HCEC 1CT (cell line): ENCODE data around the gene UPK1B.

ENCODE experiments used
- DNase-seq: peaks from one replicate; pipeline ENCODE4 v3.0.0-alpha.2; 2017

Gene UPK1B

DNA sequence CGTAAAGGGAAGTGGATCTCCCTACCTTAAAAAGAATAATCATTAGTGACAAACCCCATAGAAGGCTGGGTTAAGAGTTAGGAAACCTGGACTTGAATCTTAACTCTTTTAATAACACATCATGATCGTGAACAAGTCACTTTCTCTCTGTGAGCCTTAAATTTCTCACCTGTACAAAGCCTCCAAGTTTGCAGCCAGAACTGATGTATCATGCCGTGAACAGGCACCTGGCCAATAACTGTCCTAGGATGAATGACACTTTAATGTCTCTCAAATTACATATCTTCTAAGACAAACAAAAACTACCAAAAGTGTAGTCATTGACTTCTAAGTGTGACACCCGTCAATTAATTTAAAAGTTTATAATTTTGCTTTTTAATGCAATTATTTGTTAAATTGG lies 3.9 kb downstream of the UPK1B start:
- no peak for DNase-seq

GRCh38 chr3:119181765-119182164 lies 8.4 kb downstream of the UPK1B start:
- DNase-seq: peak; percentile 18

GRCh38 chr3:119184111-119184510 lies 10.7 kb downstream of the UPK1B start:
- no peak for DNase-seq

DNA sequence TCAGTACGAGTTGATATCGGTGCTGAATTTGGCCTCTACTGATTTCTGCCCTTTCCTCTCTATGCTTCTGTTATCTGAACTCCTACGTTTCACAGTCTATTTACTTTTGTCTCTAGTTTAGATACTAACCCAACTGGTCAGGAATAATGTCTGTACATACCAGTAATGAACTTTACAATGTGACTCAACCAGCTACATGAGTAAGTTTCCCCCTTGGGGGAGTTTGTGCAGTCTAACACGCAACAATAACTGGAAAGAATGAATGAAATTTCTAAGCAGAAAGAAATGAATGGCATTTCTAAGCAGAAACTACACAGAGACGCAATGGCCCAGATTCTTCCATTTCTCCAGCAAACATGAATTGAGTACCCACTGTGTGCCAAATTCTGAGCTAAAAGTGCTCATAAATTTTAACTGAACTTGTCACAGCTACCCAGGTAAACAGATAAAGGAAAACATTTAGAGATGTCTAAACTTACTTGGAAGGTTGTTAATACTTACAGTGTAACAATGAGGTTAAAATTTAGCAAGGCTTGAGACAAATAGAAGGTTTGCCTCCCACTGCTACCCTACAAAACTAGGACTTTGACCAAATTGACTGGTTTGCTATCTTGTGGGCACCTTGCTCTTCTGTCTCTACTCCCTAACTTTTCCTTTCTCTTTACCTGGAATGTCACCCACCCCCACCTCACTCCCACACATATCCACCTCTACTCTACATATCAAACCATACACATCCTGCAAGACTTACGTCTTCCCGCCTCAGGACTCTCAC lies 11.6 kb downstream of the UPK1B start:
- peak; percentile 79 for DNase-seq

DNA sequence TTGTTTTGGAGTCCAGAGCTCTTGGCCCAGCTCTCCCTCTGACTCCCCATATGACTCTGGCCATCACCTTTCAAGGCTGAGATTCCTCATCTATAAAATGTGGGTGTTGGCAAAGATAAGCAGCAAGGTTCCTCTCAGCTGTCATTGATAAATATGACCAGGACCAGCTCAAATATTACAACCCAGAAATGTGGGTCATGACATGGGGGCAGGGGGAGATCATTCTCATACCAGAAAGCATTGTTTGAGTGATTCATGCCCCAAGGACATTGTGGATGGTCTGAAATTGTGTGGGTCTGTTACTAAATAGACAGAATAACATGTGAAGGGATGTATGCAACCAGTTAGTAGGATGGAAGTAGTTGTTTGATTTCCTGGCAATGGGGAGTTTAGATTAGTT lies 13.9 kb downstream of the UPK1B start:
- DNase-seq: no peak

GRCh38 chr3:119191800-119192199 lies 18.4 kb downstream of the UPK1B start:
- DNase-seq: no peak

DNA sequence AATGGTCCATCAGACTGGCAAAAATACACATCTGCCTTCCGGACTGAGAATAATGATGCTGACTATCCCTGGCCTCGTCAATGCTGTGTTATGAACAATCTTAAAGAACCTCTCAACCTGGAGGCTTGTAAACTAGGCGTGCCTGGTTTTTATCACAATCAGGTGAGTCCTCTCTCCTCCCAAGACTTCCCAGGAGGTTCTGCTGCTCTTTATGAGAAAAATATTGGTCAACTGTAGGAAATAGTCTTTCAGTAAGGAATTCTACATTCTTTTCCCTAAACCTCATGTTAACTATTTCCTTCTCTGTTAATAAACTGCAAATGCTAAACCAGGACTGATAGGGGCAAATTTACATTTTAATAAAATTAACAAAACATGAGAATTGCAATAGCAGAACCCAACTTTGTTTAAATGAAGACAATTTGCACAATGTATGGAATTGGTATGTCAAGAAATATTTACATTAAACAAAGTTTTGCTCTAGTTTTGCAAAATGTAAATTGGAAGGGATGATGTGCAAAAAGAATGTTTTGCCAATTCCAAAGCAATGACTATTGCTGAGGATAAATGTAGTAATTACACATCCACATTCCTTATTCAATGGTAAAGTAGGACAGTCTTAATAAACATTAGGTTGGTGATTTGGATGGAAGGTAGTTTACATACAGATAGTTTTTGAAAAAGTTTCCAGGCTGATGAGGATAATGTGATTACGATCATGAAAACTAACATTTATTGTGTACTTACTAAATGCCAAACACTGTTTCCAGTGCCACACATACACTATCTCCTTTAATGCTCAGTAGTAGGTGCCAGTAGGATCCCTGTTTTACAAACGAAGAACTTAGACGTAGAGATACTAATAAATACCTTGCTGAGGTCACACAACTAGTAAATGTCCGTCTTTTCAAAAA lies 21.1 kb downstream of the UPK1B start:
- peak; percentile 45 for DNase-seq

- no peak for DNase-seq
These were observed 21.7 kb downstream of the UPK1B start for GRCh38 chr3:119195151-119195476.

GRCh38 chr3:119195911-119196310 lies 22.5 kb downstream of the UPK1B start:
- DNase-seq: no peak

GRCh38 chr3:119205209-119205608 lies 31.8 kb downstream of the UPK1B start:
- DNase-seq: no peak

GRCh38 chr3:119205685-119206084 lies 32.3 kb downstream of the UPK1B start:
- DNase-seq: no peak

GRCh38 chr3:119206611-119207511 lies 33.5 kb downstream of the UPK1B start:
- DNase-seq: no peak

GRCh38 chr3:119207512-119207875 lies 34.1 kb downstream of the UPK1B start:
- no peak for DNase-seq

DNA sequence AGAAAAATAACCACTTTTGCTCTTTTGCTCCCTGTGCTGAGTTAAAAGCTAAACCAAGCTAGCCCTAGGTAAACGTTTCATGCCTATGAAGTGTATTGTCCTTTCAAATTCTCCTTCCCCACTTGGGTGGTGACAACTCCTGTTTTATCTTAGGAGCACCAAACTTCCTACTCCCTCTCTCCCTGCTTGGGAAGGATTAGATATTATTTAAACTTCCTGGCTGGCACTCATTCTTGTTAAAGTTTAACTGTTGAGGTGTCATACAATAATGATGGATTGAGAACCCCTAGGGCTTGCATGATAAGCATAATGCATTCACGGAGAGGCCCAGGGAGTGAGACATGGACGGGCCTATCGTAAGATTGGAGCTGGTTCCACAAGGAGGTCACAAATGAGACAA lies 37.8 kb downstream of the UPK1B start:
- DNase-seq: no peak

DNA sequence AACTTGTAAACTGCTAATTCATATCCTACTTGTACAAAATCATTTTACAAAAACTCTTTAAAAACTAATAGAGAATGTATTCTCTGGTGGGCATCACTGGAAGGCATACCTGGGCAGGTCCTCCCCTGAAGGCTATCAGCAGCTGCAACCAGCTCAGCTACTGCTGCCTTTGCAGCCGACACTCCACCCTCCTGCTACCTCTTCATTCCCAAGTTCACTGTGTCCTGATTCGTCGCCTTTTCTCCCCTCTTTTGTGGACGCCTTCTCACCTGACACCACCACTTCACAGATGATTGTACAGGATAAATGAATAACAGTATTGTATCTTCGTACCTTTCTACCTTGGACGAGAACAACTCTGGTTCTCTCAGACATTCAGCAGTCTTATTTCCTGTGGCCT lies 38.4 kb downstream of the UPK1B start:
- DNase-seq: no peak

- DNase-seq: no peak
These were observed 45.7 kb downstream of the UPK1B start for GRCh38 chr3:119219069-119219468.

- no peak for DNase-seq
These were observed 46.8 kb downstream of the UPK1B start for GRCh38 chr3:119220198-119220597.

GRCh38 chr3:119220970-119221667 lies 47.7 kb downstream of the UPK1B start:
- DNase-seq: no peak

DNA sequence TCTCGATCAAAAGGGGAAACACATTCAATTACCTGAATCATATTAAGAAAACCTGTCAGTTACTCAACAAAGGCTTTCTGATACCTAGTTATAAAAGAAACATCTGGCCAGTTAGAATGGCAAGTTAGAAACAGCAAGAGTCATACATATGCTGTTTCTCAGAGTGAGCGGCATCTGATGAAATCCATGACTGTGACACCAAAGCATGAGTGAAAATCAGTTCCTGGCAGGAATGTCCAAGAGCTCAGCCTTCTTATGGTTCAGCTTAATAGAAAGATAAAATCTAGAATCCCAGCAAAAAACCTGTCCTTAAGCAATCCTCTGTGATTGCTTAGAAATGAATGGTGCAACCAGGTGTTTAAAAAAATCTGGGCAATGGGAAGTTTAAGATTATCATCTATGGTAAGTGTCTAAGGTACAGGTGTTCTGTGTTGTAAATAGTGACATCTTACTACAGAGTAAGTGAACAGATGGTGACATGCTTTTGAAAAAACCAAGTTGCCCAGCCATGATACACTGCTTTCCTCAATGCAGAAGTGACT lies 48.5 kb downstream of the UPK1B start:
- DNase-seq: no peak

DNA sequence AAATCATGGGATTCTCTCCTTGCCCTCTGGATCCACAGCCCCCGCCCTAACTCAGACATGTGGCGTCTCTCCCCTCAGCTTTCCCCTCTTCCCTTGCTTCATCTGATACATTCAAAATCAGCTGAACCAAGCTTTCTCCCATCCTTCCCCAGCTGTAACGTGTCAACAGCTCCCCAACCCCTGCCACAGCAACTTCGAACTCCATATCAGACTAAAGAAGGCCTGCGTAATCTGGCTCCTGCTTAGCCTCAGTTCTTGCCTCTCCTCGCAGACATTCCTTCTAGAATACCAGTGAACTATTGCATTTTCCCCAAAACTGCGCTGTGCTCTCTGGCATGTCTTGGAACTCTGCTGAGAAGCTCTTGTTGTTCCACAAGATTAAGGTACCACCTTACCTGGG lies 49.0 kb downstream of the UPK1B start:
- no peak for DNase-seq

GRCh38 chr3:119223511-119223910 lies 50.1 kb downstream of the UPK1B start:
- DNase-seq: no peak

DNA sequence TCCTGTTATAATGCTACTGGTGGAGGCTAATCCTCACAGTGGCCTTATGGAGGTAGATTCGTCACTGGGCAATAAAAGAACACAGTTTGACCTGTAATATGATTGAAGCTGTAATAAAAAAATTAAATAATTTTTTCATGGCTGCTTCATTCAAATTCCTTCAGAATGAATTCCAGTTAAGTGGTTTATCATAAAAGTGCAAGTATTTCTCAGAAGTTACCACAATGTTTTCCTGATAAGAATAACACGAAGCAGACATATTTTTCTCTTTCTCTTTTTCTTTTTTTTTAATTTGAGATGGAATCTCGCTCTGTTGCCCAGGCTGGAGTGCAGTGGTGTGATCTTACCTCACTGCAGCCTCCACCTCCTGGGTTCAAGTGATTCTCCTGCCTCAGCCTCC lies 51.7 kb downstream of the UPK1B start:
- no peak for DNase-seq
